Tibial artery (tissue), 4 donors: ENCODE data around the gene TACC2.
A peak's percentile ranks its signal among the peaks of the same experiment; 100 is the strongest.
"Not testable (repeated sequence)": the region's sequence is repeated elsewhere in the genome, so short reads cannot be mapped to it uniquely, and the experiment has no call there.

Experiments used
- DNase-seq, 2 donors: peaks; one replicate each; pipeline ENCODE4 v3.0.0-alpha.2; 2019
- H3K27ac ChIP-seq, 2 donors: fragments of 200-600 bp; sonication (generic) in 1 of 2; 1 replicate in 1 of 2; 2 replicates in 1 of 2; pipeline ENCODE4 v1.5.1; 2018 to 2019; ENCODE audit warnings: mild to moderate bottlenecking in 1 of 2
- H3K27me3 ChIP-seq, 2 donors: fragments of 200-600 bp; sonication (generic) in 1 of 2; one replicate each; pipeline versions ENCODE4 v1.5.1 to v1.6.0; 2016 to 2019
- H3K36me3 ChIP-seq, 3 donors: fragments of 200-600 bp; sonication (generic) in 2 of 3; one replicate each; pipeline ENCODE4 v1.5.1; 2016 to 2019; ENCODE audit warnings: mild to moderate bottlenecking in 2 of 3
- H3K4me1 ChIP-seq, 4 donors: fragments of 200-600 bp; sonication (generic) in 2 of 4; 1 replicate in 3 of 4; 2 replicates in 1 of 4; pipeline ENCODE4 v1.5.1; 2016 to 2019
- H3K4me3 ChIP-seq, 2 donors: fragments of 200-600 bp; sonication (generic) in 1 of 2; 1 replicate in 1 of 2; 2 replicates in 1 of 2; pipeline ENCODE4 v1.5.1; 2018 to 2019; ENCODE audit warnings: mild to moderate bottlenecking in 2 of 2
- H3K9me3 ChIP-seq, 3 donors: fragments of 200-600 bp; sonication (generic) in 1 of 3; one replicate each; pipeline ENCODE4 v1.5.1; 2016 to 2019
- intact Hi-C: fragments of 100-400 bp; cut with DNase I; formaldehyde crosslinking; loops from one replicate; pipeline ENCODE4 v1.15.0; 2023; ENCODE audit warnings: low total_unique reads
- TF ChIP-seq, protein P1 (sequence below), 2 experiments: fragments of 200-600 bp in 1 of 2; fragments of 450-650 bp in 1 of 2; IDR thresholded peaks; one replicate each; pipeline ENCODE4 v1.5.1; 2017 to 2019; ENCODE audit warnings: antibody characterized with exemption in 2 of 2, mild to moderate bottlenecking in 1 of 2, moderate library complexity in 1 of 2

Gene TACC2

GRCh38 chr10:122093076-122093475 is 104.1 kb downstream of the TACC2 start:
- intact Hi-C loops: no loop called here
- Histone ChIP-seq H3K4me3 (no peak overlapping the region), H3K9me3 (no peaks in the 10 kb centered on the region), H3K36me3 (peaks cover 7 to 24% (median 9%) of the 10 kb centered on the region in 3 donors), H3K27ac (no peak overlapping the region), H3K27me3 (no peaks in the 10 kb centered on the region), H3K4me1 (peaks cover 0 to 20% (median 13%) of the 10 kb centered on the region in 4 donors)
- TF ChIP-seq, protein P1, sequence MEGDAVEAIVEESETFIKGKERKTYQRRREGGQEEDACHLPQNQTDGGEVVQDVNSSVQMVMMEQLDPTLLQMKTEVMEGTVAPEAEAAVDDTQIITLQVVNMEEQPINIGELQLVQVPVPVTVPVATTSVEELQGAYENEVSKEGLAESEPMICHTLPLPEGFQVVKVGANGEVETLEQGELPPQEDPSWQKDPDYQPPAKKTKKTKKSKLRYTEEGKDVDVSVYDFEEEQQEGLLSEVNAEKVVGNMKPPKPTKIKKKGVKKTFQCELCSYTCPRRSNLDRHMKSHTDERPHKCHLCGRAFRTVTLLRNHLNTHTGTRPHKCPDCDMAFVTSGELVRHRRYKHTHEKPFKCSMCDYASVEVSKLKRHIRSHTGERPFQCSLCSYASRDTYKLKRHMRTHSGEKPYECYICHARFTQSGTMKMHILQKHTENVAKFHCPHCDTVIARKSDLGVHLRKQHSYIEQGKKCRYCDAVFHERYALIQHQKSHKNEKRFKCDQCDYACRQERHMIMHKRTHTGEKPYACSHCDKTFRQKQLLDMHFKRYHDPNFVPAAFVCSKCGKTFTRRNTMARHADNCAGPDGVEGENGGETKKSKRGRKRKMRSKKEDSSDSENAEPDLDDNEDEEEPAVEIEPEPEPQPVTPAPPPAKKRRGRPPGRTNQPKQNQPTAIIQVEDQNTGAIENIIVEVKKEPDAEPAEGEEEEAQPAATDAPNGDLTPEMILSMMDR (IDR thresholded peaks at IDR 0.05): no peak
- DNase-seq: no peak

DNA sequence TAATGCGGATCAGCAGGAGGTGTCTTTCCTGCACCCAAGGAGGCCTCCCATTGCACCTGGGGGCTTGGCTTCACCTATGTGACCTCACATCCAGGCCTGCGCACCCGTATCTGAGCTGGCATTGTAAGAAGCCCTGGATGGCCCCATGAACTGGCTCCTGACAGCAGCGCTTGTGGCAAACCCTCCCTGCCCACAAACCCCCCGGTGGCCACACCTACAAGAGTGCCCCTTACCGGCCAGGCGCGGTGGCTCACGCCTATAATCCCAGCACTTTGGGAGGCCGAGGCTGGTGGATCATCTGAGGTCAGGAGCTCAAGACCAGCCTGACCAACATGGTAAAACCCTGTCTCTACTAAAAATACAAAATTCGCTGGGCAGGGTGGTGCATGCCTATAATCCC is 107.2 kb downstream of the TACC2 start:
- Histone ChIP-seq H3K27ac (peak overlapping the region; percentile 75 to 82), H3K4me1 (peaks cover 0 to 51% (median 36%) of the 10 kb centered on the region in 4 donors)
- H3K9me3 ChIP-seq, DNase-seq, H3K27me3 ChIP-seq, H3K4me3 ChIP-seq, H3K36me3 ChIP-seq, intact Hi-C loops: not testable (repeated sequence)

- no peak for DNase-seq
Observed at GRCh38 chr10:122096705-122097104, 107.7 kb downstream of the TACC2 start.

DNA sequence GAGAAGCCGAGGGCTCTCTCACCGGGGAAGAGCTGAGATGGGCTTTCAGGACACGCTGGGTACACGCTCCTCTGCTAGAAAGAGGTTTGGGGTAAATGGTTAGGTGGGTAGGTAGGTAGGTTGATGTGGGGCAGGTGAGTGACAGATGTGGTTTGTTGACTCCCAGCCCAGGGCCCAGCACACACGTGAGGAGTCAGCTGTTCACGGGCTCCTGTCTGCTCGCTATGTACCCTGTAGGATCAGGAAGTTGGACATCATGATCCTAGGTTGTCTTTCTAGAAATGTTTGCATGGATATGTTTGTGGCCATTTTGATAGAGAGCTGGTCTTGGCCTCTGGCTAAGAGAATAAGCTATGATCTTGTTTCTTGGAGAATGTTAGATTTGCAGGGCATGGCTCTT is 109.0 kb downstream of the TACC2 start:
- H3K4me3 ChIP-seq: no peak overlapping the region
- TF ChIP-seq, protein P1 (IDR thresholded peaks at IDR 0.05): no peak
- no peaks in the 10 kb centered on the region for H3K27me3 ChIP-seq
- peaks cover 0 to 64% (median 45%) of the 10 kb centered on the region in 4 donors for H3K4me1 ChIP-seq
- peak overlapping the region; percentile 75 to 82 for H3K27ac ChIP-seq
- H3K36me3 ChIP-seq: peaks cover 0 to 4% (median 0%) of the 10 kb centered on the region in 3 donors
- H3K9me3 ChIP-seq: no peaks in the 10 kb centered on the region
- intact Hi-C loops: no loop called here
- no peak for DNase-seq

More at GRCh38 chr10:122096705-122097104, 107.7 kb downstream of the TACC2 start:
- Histone ChIP-seq H3K4me3 (no peak overlapping the region), H3K27ac (peak overlapping the region; percentile 75 to 82), H3K9me3 (no peaks in the 10 kb centered on the region), H3K36me3 (peaks cover 0 to 4% (median 0%) of the 10 kb centered on the region in 3 donors), H3K4me1 (peaks cover 0 to 52% (median 36%) of the 10 kb centered on the region in 4 donors), H3K27me3 (no peaks in the 10 kb centered on the region)
- intact Hi-C loops: no loop called here
- TF ChIP-seq, protein P1 (IDR thresholded peaks at IDR 0.05): no peak

GRCh38 chr10:122098924-122099323 is 110.0 kb downstream of the TACC2 start:
- Histone ChIP-seq H3K27ac (peak overlapping the region; percentile 75 to 82), H3K27me3 (no peaks in the 10 kb centered on the region), H3K4me3 (no peak overlapping the region), H3K4me1 (peaks cover 0 to 73% (median 53%) of the 10 kb centered on the region in 4 donors), H3K36me3 (peaks cover 0 to 4% (median 0%) of the 10 kb centered on the region in 3 donors), H3K9me3 (no peaks in the 10 kb centered on the region)
- intact Hi-C loops: no loop called here
- peak; percentile 67 to 93 for DNase-seq
- TF ChIP-seq, protein P1 (IDR thresholded peaks at IDR 0.05): no peak

DNA sequence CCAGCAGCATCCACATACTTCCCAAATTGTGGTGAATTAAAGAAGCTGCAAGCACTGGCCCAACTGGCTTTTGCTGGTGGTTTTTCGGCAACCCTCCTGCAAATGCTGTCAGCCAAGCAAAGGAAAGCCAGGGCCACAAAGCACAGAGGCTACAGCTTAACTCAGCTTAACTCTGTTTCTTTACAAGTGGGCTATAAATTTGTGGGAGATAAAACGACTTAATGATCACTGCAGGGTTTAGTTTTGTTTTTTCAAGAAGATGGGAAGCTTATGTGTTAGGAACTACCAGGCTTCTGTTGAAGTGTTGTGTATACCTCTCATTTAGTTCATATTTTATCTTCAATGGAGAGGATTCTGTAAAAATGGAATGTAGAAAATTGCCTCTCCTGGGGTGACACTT is 110.6 kb downstream of the TACC2 start:
- H3K36me3 ChIP-seq: peaks cover 0 to 3% (median 0%) of the 10 kb centered on the region in 3 donors
- TF ChIP-seq, protein P1 (IDR thresholded peaks at IDR 0.05): no peak
- H3K9me3 ChIP-seq: no peaks in the 10 kb centered on the region
- intact Hi-C loops: no loop called here
- peak overlapping the region; percentile 75 to 79 for H3K27ac ChIP-seq
- H3K4me3 ChIP-seq: no peak overlapping the region
- peaks cover 0 to 73% (median 53%) of the 10 kb centered on the region in 4 donors for H3K4me1 ChIP-seq
- DNase-seq: no peak
- H3K27me3 ChIP-seq: no peaks in the 10 kb centered on the region
